Activated B cell treated with CpG ODN at 0.5 μM for 24 hours (primary cell): ENCODE measurements around the gene BCAT1. TPM values are rescaled to one million over a fixed set of nuclear protein-coding genes. Genes with fewer than 3 reads are reported as not detected.
"Not testable (repeated sequence)": the region's sequence is repeated elsewhere in the genome, so short reads cannot be mapped to it uniquely, and the experiment has no call there.

Source experiments
- ATAC-seq: fragments of 200-7000 bp; cut with Tn5 transposase; one replicate; pipeline ENCODE4 v1.10.0; 2021; ENCODE audit warnings: low read depth, mild to moderate bottlenecking, moderate library complexity
- CTCF ChIA-PET: fragments of 350-600 bp; sonication (Branson Sonifier 250); formaldehyde crosslinking; loops from one replicate; lab custom pipeline; 2021; ENCODE audit warnings: antibody characterized with exemption; lab: Charles Lee
- POLR2A ChIA-PET: fragments of 350-600 bp; sonication (Branson Sonifier 250); formaldehyde crosslinking; loops from one replicate; lab custom pipeline; 2021; ENCODE audit warnings: antibody characterized with exemption; lab: Charles Lee
- DNase-seq: peaks from one replicate; pipeline ENCODE4 v3.0.0; 2022
- H3K27ac Mint-ChIP-seq: one replicate; pipeline ENCODE4 v1.8.0; 2020; ENCODE audit warnings: mixed read lengths
- H3K27me3 Mint-ChIP-seq: one replicate; pipeline ENCODE4 v1.8.0; 2021; ENCODE audit warnings: mixed read lengths
- H3K36me3 Mint-ChIP-seq: one replicate; pipeline ENCODE4 v1.8.0; 2021; ENCODE audit warnings: low read depth, mixed read lengths
- H3K4me1 Mint-ChIP-seq: one replicate; pipeline ENCODE4 v1.8.0; 2021; ENCODE audit warnings: mixed read lengths
- H3K4me3 Mint-ChIP-seq: one replicate; pipeline ENCODE4 v1.8.0; 2020; ENCODE audit warnings: mild to moderate bottlenecking, mixed read lengths
- H3K9me3 Mint-ChIP-seq: one replicate; pipeline ENCODE4 v1.8.0; 2020; ENCODE audit warnings: mixed read lengths
- intact Hi-C: fragments of 100-400 bp; cut with micrococcal nuclease; formaldehyde crosslinking; loops from one replicate; pipeline ENCODE4 v1.15.1; 2024
- total RNA-seq: library from RNA; stranded (reverse); gene quantifications from 2 replicates; pipeline ENCODE4 v1.2.3, GENCODE V29; 2022
- TF ChIP-seq, protein P1 (sequence below): fragments of 200-600 bp; IDR thresholded peaks from one replicate; pipeline ENCODE4 v1.8.0; 2022; ENCODE audit warnings: antibody characterized with exemption, mild to moderate bottlenecking

BCAT1 gene
- total RNA-seq, 1 donor from 2014 or later, result 69.6 TPM

DNA sequence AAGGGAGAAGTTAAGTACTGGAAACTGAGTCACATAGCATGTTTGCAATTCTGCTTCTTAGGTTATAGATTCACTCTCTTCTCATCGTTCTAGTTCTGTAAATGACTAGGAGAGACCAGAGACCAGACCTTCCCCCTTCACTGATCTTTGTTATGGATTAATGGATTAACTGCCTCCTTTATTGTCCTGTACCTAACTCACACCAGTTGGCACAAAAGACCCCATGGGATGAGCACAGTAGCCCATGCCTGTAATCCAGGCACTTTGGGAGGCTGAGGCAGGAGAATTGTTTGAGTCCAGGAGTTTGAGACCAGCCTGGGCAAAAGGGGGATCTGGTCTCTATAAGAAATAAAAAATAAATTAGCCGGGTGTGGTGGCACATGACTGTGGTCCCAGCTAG, 20.8 kb downstream of the BCAT1 start:
- Mint-ChIP-seq H3K4me3 (no peak overlapping the region), H3K9me3 (no peaks in the 10 kb centered on the region)

DNA sequence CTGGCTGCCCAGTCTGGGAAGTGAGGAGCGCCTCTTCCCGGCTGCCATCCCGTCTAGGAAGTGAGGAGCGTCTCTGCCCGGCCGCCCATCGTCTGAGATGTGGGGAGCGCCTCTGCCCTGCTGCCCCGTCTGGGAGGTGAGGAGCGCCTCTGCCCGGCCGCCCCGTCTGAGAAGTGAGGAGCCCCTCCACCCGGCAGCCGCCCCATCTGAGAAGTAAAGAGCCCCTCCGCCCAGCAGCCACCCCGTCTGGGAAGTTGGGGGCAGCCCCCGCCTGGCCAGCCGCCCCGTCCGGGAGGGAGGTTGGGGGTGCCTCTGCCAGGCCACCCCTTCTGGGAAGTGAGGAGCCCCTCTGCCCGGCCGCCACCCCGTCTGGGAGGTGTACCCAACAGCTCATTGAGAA, 22.8 kb downstream of the BCAT1 start:
- peaks cover 28% of the 10 kb centered on the region for H3K4me1 Mint-ChIP-seq
- H3K27ac Mint-ChIP-seq, CTCF ChIA-PET, intact Hi-C loops, DNase-seq, ATAC-seq, H3K9me3 Mint-ChIP-seq, H3K27me3 Mint-ChIP-seq, H3K36me3 Mint-ChIP-seq, POLR2A ChIA-PET, H3K4me3 Mint-ChIP-seq: not testable (repeated sequence)

More for the DNA sequence above, 20.8 kb downstream of the BCAT1 start:
- intact Hi-C loops, result no loop called here
- POLR2A ChIA-PET, result interaction anchor here (0.8 kb wide), 1 partner anchor 18 kb away, joined by 7 read pairs; no protein-coding TSS in a partner anchor
- Mint-ChIP-seq H3K27ac (no peak overlapping the region), H3K4me1 (peaks cover 26% of the 10 kb centered on the region), H3K36me3 (no peaks in the 10 kb centered on the region), H3K27me3 (no peaks in the 10 kb centered on the region)
- ATAC-seq (no peak), DNase-seq (no peak)
- TF ChIP-seq, protein P1, sequence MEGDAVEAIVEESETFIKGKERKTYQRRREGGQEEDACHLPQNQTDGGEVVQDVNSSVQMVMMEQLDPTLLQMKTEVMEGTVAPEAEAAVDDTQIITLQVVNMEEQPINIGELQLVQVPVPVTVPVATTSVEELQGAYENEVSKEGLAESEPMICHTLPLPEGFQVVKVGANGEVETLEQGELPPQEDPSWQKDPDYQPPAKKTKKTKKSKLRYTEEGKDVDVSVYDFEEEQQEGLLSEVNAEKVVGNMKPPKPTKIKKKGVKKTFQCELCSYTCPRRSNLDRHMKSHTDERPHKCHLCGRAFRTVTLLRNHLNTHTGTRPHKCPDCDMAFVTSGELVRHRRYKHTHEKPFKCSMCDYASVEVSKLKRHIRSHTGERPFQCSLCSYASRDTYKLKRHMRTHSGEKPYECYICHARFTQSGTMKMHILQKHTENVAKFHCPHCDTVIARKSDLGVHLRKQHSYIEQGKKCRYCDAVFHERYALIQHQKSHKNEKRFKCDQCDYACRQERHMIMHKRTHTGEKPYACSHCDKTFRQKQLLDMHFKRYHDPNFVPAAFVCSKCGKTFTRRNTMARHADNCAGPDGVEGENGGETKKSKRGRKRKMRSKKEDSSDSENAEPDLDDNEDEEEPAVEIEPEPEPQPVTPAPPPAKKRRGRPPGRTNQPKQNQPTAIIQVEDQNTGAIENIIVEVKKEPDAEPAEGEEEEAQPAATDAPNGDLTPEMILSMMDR, result no peak
- CTCF ChIA-PET, result no interaction called here

DNA sequence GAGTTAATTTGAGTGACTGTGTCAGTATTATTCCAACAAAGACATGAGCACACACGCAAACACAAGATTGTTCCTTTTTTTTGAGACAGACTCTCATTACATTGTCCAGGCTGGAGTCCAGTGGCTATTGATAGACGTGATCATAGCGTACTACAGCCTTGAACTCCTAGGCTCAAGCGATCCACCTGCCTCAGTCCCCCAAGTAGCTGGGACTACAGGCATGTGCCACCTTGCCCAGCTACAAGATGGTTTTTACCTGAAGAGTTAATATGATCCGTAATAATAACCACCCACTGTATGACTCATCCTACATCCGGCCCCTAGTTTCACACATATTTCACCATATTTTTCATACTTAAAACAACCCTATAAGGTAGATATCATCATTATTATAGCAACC, 26.8 kb downstream of the BCAT1 start:
- DNase-seq, result no peak
- Mint-ChIP-seq H3K4me1 (peaks cover 32% of the 10 kb centered on the region), H3K9me3 (no peaks in the 10 kb centered on the region), H3K27ac (no peak overlapping the region), H3K4me3 (no peak overlapping the region), H3K36me3 (no peaks in the 10 kb centered on the region), H3K27me3 (no peaks in the 10 kb centered on the region)
- CTCF ChIA-PET, result no interaction called here
- POLR2A ChIA-PET, result interaction anchor here (1.0 kb wide), 1 partner anchor 26 kb away, joined by 5 read pairs; the partner anchor contains the start of gene BCAT1
- intact Hi-C loops, result no loop called here
- TF ChIP-seq, protein P1, result no peak
- ATAC-seq, result no peak

DNA sequence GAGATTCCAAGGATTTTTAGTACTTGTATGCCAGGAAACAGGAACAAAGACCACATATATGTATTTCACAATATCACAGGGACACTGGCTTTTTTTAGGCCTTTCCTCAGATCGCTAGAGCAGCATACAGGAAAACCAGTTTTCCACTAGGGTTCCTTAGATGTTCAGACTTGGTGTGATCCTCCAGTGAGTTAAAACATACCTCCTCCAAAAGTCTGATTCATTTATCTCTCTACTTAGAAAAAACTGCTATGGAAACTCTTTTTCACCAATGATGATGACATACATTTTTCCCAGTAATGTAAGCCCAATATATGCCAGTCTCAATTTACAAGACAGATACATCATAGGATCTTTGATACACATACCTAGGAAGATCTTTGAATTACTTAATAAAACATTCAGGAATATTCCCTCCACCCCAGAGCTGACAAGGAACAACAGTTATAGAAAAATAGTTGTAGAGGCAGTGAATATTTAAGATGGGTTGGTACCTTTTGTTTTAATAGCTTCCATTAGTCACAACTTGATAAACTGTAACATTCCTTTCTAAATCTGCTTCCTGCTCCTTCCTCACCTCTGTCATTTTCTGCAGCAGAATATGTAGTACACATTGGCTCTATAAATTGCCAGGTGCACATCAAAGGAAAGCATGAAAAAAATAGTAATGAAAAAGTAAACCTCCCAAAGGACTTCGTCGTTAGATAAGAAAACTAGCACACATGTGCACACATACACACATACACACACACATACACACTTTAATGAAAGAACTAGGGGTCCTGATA, 27.5 kb downstream of the BCAT1 start:
- no peak for ATAC-seq
- POLR2A ChIA-PET, result interaction anchor here (1.0 kb wide), 1 partner anchor 27 kb away, joined by 5 read pairs; the partner anchor contains the start of gene BCAT1
- H3K27me3 Mint-ChIP-seq, result no peaks in the 10 kb centered on the region

DNA sequence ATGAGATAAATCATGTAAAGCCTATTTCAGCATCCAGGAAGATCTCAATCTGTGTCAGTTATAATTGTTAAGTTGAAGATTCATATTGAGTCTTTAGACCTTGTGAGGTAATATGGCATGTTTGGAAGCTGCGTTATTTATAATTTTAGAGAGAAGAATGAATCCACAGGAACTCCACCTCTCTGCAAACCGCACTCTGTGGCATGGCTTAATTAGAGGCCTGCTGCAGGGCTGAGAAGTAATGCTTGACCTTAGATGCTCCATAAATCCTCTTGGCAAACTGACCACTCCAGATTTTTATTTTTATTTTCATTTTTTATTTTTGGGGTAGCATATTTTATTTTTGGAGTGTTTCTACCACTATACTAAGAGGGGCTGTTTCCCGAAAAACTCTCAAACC, 28.8 kb downstream of the BCAT1 start:
- no peak for ATAC-seq

More for the DNA sequence above, 27.5 kb downstream of the BCAT1 start:
- TF ChIP-seq, protein P1, result no peak
- intact Hi-C loops, result no loop called here
- H3K4me3 Mint-ChIP-seq, result no peak overlapping the region
- peaks cover 30% of the 10 kb centered on the region for H3K4me1 Mint-ChIP-seq
- H3K27ac Mint-ChIP-seq, result peak overlapping the region; percentile 8
- no peaks in the 10 kb centered on the region for H3K36me3 Mint-ChIP-seq
- no peaks in the 10 kb centered on the region for H3K9me3 Mint-ChIP-seq
- CTCF ChIA-PET, result no interaction called here
- no peak for DNase-seq

More for the DNA sequence above, 28.8 kb downstream of the BCAT1 start:
- POLR2A ChIA-PET, result interaction anchor here (0.9 kb wide), 1 partner anchor 11 kb away, joined by 5 read pairs; no protein-coding TSS in a partner anchor
- intact Hi-C loops, result no loop called here
- Mint-ChIP-seq H3K4me1 (peaks cover 30% of the 10 kb centered on the region), H3K9me3 (no peaks in the 10 kb centered on the region), H3K36me3 (no peaks in the 10 kb centered on the region), H3K4me3 (no peak overlapping the region), H3K27ac (no peak overlapping the region), H3K27me3 (no peaks in the 10 kb centered on the region)
- CTCF ChIA-PET, result interaction anchor here (0.6 kb wide), 1 partner anchor 24 kb away, joined by 3 read pairs; no protein-coding TSS in a partner anchor
- TF ChIP-seq, protein P1, result no peak
- DNase-seq, result no peak
